ENCODE results near the gene EIF2B5. TPM values are rescaled to one million over a fixed set of nuclear protein-coding genes. Genes with fewer than 3 reads are reported as not detected.

EIF2B5 gene
- total and polyA plus RNA-seq, 2 of the 13 experiments (the other 11 are each of a cell fraction or from before 2014, with no cell fraction given): 38.4 to 60.2 TPM

DNA sequence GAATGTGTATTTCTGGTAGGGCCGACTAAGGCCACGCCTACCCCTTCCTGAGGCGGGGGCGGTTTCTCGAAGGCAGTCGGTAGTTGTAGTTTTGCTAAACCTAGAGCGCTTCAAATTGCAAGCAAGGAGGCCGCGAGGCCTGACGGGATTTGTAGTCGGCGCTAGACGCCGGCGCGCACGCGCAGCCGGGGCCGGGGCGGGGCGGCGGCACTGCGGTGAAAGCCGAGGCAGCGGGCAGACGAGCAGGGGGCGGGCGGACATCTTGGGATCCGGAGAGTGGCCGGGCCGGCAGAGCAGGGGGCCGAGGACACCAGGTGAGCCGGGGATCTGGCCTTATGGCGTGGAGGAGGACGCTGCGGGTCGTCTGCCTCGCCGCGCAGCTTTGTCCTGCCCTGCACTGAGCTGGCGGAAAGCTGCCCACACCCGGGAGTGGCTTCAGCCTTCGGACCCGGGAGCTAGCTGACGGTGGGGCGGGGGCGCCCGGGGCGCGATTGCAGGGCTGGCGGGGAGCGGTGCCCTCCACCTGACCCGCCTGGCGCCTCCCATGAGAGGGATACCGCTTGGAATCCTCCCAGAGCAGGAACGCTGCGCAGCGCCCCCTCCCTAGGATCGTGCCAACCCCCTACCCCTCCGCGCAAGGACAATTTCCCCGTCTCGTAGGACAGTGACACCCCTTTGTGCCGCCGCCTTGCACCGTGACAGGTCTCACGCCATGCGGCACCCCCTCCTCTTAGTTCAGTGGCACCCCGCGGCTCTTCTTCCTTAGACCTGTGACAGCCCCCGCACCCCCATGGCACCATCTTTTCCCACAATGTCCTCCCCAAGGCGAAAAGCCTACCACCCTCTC lies 39.7 kb downstream of the EIF2B5 start, which contains the start of gene AP2M1 (continued):
- TF ChIP-seq, protein P1, sequence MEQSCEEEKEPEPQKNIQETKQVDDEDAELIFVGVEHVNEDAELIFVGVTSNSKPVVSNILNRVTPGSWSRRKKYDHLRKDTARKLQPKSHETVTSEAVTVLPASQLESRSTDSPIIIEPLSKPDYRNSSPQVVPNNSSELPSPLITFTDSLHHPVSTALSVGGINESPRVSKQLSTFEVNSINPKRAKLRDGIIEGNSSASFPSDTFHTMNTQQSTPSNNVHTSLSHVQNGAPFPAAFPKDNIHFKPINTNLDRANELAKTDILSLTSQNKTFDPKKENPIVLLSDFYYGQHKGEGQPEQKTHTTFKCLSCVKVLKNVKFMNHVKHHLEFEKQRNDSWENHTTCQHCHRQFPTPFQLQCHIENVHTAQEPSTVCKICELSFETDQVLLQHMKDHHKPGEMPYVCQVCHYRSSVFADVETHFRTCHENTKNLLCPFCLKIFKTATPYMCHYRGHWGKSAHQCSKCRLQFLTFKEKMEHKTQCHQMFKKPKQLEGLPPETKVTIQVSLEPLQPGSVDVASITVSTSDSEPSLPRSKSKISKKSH (CRISPR knock-in tag; IDR thresholded peaks at IDR 0.05; ENCODE audit: borderline replicate concordance): peak; percentile 62; the same call in 1 of the 2 replicates
- TF ChIP-seq ZNF841 (CRISPR knock-in tag; IDR thresholded peaks at IDR 0.05; ENCODE audit: borderline replicate concordance) (no peak), ZFP1 (CRISPR knock-in tag; IDR thresholded peaks at IDR 0.05) (no peak), TEAD3 (CRISPR knock-in tag; optimal IDR thresholded peaks at IDR 0.05; ENCODE audit: borderline replicate concordance) (peak; percentile 80), RORA (CRISPR knock-in tag; IDR thresholded peaks at IDR 0.05) (no peak), ARID2 (CRISPR knock-in tag; IDR thresholded peaks at IDR 0.05; ENCODE audit: borderline replicate concordance) (0 out of 2 replicates have a peak, but pooled peaks have one; percentile 75), ZNF552 (CRISPR knock-in tag; IDR thresholded peaks at IDR 0.05; ENCODE audit: borderline replicate concordance) (0 out of 2 replicates have a peak, but pooled peaks have one; percentile 27), FOXA3 (CRISPR knock-in tag; IDR thresholded peaks at IDR 0.05) (no peak), FOSL2 (CRISPR knock-in tag; IDR thresholded peaks at IDR 0.05) (peak; percentile 10; the same call in 1 of the 2 replicates), MIER2 (CRISPR knock-in tag; IDR thresholded peaks at IDR 0.05) (no peak), ZNF383 (CRISPR knock-in tag; IDR thresholded peaks at IDR 0.05; ENCODE audit: borderline replicate concordance) (no peak), RBM22 (optimal IDR thresholded peaks at IDR 0.05; ENCODE audit: low read length) (no peak), ZNF850 (CRISPR knock-in tag; conservative IDR thresholded peaks at IDR 0.05) (no peak), ZNF629 (CRISPR knock-in tag; conservative IDR thresholded peaks at IDR 0.05) (0 out of 2 replicates have a peak, but pooled peaks have one; percentile 7)
- TF ChIP-seq, protein P2, sequence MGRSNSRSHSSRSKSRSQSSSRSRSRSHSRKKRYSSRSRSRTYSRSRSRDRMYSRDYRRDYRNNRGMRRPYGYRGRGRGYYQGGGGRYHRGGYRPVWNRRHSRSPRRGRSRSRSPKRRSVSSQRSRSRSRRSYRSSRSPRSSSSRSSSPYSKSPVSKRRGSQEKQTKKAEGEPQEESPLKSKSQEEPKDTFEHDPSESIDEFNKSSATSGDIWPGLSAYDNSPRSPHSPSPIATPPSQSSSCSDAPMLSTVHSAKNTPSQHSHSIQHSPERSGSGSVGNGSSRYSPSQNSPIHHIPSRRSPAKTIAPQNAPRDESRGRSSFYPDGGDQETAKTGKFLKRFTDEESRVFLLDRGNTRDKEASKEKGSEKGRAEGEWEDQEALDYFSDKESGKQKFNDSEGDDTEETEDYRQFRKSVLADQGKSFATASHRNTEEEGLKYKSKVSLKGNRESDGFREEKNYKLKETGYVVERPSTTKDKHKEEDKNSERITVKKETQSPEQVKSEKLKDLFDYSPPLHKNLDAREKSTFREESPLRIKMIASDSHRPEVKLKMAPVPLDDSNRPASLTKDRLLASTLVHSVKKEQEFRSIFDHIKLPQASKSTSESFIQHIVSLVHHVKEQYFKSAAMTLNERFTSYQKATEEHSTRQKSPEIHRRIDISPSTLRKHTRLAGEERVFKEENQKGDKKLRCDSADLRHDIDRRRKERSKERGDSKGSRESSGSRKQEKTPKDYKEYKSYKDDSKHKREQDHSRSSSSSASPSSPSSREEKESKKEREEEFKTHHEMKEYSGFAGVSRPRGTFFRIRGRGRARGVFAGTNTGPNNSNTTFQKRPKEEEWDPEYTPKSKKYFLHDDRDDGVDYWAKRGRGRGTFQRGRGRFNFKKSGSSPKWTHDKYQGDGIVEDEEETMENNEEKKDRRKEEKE (IDR thresholded peaks at IDR 0.05): no peak
- TF ChIP-seq, protein P3, sequence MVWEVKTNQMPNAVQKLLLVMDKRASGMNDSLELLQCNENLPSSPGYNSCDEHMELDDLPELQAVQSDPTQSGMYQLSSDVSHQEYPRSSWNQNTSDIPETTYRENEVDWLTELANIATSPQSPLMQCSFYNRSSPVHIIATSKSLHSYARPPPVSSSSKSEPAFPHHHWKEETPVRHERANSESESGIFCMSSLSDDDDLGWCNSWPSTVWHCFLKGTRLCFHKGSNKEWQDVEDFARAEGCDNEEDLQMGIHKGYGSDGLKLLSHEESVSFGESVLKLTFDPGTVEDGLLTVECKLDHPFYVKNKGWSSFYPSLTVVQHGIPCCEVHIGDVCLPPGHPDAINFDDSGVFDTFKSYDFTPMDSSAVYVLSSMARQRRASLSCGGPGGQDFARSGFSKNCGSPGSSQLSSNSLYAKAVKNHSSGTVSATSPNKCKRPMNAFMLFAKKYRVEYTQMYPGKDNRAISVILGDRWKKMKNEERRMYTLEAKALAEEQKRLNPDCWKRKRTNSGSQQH (CRISPR knock-in tag; IDR thresholded peaks at IDR 0.05; ENCODE audit: low read depth): no peak
- TF ChIP-seq, protein P4, sequence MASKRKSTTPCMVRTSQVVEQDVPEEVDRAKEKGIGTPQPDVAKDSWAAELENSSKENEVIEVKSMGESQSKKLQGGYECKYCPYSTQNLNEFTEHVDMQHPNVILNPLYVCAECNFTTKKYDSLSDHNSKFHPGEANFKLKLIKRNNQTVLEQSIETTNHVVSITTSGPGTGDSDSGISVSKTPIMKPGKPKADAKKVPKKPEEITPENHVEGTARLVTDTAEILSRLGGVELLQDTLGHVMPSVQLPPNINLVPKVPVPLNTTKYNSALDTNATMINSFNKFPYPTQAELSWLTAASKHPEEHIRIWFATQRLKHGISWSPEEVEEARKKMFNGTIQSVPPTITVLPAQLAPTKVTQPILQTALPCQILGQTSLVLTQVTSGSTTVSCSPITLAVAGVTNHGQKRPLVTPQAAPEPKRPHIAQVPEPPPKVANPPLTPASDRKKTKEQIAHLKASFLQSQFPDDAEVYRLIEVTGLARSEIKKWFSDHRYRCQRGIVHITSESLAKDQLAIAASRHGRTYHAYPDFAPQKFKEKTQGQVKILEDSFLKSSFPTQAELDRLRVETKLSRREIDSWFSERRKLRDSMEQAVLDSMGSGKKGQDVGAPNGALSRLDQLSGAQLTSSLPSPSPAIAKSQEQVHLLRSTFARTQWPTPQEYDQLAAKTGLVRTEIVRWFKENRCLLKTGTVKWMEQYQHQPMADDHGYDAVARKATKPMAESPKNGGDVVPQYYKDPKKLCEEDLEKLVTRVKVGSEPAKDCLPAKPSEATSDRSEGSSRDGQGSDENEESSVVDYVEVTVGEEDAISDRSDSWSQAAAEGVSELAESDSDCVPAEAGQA (IDR thresholded peaks at IDR 0.05; ENCODE audit: low read depth): no peak; the same call in 1 of the 2 replicates
- TF ChIP-seq, protein P4 (CRISPR knock-in tag; IDR thresholded peaks at IDR 0.05; ENCODE audit: borderline replicate concordance): no peak
